ENCODE data around the gene F12.
"Not testable (repeated sequence)": the region's sequence is repeated elsewhere in the genome, so short reads cannot be mapped to it uniquely, and the experiment has no call there.

F12 gene

DNA sequence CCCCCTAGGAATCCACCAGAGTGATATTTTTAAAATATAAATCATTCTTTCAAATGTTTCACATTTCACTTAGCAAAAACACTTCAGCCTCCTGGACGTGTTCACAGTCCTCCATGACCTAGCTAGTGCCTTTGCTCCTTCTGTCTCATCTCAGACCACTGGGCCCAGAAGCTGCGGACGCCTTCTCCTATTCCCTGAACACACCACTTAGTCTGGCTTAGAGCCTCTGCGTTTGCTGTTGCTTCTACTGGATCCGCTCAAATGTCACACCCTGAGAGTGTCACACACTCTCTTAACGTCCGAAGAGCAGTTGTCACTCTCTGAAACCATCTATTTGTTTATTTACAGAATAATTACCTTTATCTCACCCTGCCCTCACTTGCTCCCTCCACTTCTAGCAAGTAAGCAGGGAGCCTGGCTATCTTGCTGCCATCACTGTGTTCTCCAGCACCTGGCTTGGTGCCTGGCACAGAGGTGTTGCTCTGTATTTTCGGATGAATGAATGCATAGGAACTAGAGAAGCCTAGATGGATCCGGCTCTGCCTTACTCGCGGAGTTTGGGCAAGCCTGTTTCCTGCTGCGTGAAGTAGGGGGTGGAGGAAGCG is 15.9 kb upstream of the F12 start:
- peak overlapping the region; percentile 24 to 76 (median 50) for H3K4me3 ChIP-seq
- H3K27ac ChIP-seq: peak overlapping the region; percentile 57 to 95 (median 88)

- no peak overlapping the region for H3K27ac ChIP-seq
- H3K4me3 ChIP-seq: no peak overlapping the region
These were observed 14.3 kb upstream of the F12 start for GRCh38 chr5:177423671-177424070.

GRCh38 chr5:177421062-177421798 is 11.9 kb upstream of the F12 start:
- H3K27ac ChIP-seq: no peak overlapping the region
- no peak overlapping the region for H3K4me3 ChIP-seq

- not testable (repeated sequence) for H3K27ac ChIP-seq, H3K4me3 ChIP-seq
These were observed 11.1 kb upstream of the F12 start for GRCh38 chr5:177420472-177420871.

GRCh38 chr5:177419046-177419445 is 9.7 kb upstream of the F12 start:
- no peak overlapping the region for H3K4me3 ChIP-seq

DNA sequence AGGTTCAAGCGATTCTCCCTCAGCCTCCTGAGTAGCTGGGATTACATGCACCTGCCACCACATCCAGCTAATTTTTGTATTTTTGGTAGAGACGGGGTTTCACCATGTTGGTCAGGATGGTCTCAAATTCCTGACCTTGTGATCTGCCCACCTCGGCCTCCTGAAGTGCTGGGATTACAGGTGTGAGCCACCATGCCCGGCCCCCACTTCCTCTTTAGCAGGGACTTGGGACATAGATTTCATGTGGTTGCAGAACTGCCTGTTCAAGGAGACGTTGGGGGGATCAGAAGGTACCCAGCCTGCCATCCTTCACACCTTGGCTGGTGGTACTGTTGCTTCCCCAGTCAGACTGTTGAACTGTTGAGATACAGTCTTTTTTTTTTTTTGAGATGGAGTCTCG is 7.7 kb upstream of the F12 start:
- H3K27ac ChIP-seq: peak overlapping the region in 1 of 21 experiments; percentile 36
- H3K4me3 ChIP-seq: not testable (repeated sequence)

More at GRCh38 chr5:177419046-177419445, 9.7 kb upstream of the F12 start:
- H3K27ac ChIP-seq: no peak overlapping the region

DNA sequence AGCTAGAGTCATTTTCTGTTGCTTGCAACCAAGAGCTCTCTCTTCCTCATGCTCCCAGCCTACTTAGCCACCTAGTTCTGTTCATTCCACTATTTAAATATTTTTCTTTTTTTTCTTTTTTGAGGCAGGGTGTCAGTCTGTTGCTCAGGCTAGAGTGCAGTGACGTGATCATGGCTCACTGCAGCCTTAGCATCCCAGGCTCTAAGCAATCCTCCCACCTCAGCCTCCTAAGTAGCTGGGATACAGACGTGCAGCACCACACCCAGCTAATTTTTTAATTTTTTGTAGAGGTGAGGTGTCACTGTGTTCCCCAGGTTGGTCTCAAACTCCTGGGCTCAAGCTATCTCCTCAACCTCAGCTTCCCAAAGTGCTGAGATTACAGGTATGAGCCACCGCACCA is 5.1 kb upstream of the F12 start:
- H3K27ac ChIP-seq: no peak overlapping the region
- H3K4me3 ChIP-seq: no peak overlapping the region

- no peak overlapping the region for H3K4me3 ChIP-seq
These were observed 3.4 kb upstream of the F12 start for GRCh38 chr5:177412603-177413233.

DNA sequence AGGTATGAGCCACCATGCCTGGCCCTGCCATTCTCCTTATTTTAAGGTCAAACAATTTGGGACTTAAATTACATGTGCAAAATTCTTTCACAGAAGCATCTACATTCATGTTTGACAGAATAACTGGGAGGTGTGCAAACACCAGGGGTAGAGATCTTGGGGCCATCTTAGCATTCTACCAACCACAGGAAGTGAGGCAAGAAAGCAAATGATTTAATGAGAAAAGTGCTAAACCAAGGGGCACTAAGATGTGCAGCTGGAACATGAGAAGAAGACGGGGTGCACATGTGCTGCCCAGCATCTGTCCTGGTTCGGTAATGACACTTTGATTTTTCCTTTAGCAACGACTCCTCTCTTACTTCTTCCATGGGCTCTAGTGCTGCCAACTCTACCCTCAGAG is 1.2 kb upstream of the F12 start:
- Histone ChIP-seq H3K27ac (peak overlapping the region in 2 of 21 experiments; percentile 27 to 29), H3K4me3 (no peak overlapping the region)

More at GRCh38 chr5:177412603-177413233, 3.4 kb upstream of the F12 start:
- peak overlapping the region in 7 of 21 experiments; percentile 7 to 76 (median 44) for H3K27ac ChIP-seq

GRCh38 chr5:177405805-177406204 is 3.6 kb downstream of the F12 start:
- no peak overlapping the region for H3K27ac ChIP-seq

GRCh38 chr5:177405312-177405711 is 4.1 kb downstream of the F12 start:
- Histone ChIP-seq H3K4me3 (no peak overlapping the region), H3K27ac (no peak overlapping the region)

More at GRCh38 chr5:177405805-177406204, 3.6 kb downstream of the F12 start:
- no peak overlapping the region for H3K4me3 ChIP-seq

GRCh38 chr5:177404641-177405179 is 4.7 kb downstream of the F12 start:
- peak overlapping the region; percentile 33 to 54 (median 42) for H3K4me3 ChIP-seq
- H3K27ac ChIP-seq: peak overlapping the region in 12 of 21 experiments; percentile 19 to 75 (median 51)

DNA sequence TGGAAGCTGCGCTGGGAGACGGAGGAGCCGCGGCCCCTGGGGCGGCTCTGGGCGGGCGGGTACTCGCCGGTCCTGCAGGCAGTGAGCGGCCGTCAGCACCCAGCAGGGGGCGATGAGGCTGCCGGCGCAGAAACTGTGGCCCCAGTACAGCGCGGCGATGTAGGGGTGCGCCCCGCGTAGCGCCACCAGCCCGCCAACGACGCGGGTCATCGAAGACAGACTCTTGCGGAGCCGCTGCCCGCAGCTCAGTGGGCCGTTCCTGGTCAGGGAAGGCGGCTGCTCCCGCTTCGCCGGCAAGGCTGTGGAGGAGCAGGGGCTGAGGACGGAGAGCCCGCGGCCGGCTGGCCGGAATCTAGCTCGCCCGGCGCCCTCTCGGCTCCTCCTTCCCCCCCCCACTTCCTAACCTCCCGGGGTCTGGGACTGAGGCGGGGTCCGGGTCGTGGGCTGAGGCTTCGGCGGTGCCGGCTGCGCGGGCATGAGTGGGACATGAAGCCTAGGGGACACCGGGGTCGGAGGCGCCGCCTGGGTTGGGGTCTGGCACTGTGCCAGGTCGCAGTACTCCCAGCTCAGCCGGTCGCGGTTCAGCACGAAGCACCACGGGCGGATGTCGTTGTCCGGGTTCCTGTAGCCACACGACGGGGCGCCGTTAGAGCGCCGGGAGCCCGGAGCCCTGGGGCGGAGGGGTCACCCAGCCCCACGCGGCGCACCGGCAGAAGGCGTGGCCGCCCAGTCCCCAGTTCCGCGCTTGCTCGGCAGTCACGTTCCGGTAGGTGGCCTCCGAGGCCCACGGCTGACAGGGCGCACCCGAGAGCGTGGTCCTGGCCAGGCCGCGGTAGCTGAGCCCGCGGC is 5.3 kb downstream of the F12 start:
- Histone ChIP-seq H3K27ac (peak overlapping the region in 17 of 21 experiments; percentile 11 to 78 (median 44)), H3K4me3 (peak overlapping the region; percentile 33 to 54 (median 42))

- peak overlapping the region; percentile 33 to 54 (median 42) for H3K4me3 ChIP-seq
- peak overlapping the region in 17 of 21 experiments; percentile 17 to 78 (median 47) for H3K27ac ChIP-seq
These were observed 6.1 kb downstream of the F12 start for GRCh38 chr5:177403102-177403791.

GRCh38 chr5:177402271-177403043 is 6.9 kb downstream of the F12 start:
- H3K27ac ChIP-seq: peak overlapping the region in 5 of 21 experiments; percentile 32 to 78 (median 71)
- H3K4me3 ChIP-seq: peak overlapping the region; percentile 33 to 54 (median 42)

- Histone ChIP-seq H3K4me3 (no peak within 1 kb of the TSS), H3K27ac (no peak within 1 kb of the TSS)
These were observed 9.1 kb downstream of the F12 start, which contains the start of gene PFN3 for GRCh38 chr5:177399997-177400868. PFN3 (minus strand) TSS chr5:177400661; CDS start chr5:177400576, 85 bp downstream.

DNA sequence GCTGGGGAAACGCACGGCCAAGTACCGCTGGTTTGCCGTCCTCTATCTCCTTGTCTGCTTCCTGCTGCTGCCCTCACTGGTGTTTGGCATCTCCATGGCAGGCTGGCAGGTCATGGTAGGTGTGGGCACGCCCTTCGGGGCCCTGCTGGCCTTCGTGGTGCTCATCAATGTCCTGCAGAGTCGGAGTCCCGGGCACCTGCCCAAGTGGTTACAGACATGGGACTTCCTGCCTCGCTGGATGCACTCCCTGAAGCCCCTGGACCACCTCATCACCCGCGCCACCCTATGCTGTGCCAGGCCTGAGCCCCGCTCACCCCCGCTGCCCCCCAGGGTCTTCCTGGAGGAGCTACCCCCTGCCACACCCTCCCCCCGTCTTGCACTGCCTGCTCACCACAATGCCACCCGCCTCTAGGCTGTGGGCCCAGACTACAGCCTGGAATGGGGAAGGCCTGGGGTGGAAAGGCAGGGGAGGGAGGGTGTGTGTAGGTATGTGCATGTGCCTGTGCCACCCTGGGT is 11.4 kb downstream of the F12 start:
- H3K4me3 ChIP-seq: no peak overlapping the region
- H3K27ac ChIP-seq: no peak overlapping the region
